ENCODE measurements around the gene GRM7.
A peak's percentile ranks its signal among the peaks of the same experiment; 100 is the strongest.

The GRM7 gene

DNA sequence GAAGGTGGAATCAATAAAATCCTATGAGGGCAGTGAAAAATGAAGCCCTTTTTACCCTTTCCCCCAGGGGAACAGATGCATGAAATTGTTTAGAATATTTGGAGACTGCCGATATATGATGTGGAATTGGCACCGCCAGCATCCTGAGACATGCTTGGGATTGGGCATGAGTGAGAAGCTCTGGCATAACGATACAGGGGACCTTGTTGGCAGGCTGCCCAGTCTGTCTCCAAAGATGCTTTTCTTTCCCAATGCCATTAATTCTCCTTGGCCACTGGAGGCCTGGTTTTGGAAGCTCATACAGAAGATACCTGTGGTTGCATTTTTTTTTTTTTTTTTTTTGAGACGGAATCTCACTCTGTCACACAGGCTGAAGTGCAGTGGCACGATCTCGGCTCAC is 840.1 kb downstream of the GRM7 start:
- no peak for FAIRE-seq
- no peak for DNase-seq (ENCODE audit: low spot score)

DNA sequence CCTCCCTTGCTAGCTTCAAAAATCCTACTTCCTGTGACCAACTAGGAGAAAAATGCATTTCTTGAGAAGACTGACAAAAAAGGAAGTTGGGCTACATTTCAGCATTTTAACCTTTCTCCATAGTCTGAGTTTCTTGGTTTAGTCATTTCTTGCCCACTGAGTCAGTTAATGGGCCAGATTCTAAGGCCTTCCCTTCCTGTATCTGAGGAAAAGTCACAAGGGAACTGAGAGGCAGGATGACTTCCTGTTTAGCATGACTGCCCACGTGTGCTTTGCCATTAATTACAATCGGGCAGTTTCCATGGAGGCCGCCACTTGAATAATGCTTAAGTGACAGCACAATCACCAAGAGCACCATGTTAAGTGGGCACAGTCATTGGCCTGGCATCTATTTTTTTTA is 846.3 kb downstream of the GRM7 start:
- DNase-seq (ENCODE audit: low spot score), result peak; percentile 66
- FAIRE-seq, result peak; percentile 5

DNA sequence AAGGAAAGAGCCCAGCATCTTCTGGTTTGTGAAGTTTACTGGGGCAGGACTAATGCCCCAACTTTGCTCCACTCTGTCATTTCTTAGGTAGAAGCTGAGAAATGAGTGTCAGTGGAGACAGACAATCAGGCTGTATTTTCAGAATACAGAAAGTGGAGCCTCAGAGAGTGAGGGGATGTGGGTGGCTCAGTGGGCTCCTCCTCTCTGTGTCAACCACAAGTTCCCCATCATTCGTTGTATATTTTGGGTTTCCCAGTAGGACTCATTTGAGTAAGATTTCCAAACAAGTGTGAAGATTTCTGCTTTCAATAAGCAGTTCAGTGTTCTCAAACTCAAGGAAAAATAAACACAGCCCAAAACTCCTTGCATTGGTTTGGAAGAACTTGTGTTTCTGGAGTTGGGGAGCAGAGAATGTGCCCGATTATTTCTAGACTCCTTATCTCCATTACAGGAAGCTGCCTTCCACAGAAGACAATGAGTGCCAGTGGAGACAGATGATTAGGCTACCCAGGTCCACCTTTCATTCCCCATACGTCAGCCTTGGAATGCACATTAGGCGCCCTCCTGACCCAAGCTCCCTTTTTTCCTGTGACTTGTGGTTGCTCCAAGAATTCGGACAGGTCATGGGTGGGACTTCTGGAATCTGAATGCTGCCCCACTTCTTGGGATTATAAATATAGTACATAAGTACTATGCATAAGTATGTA is 848.6 kb downstream of the GRM7 start:
- FAIRE-seq (no peak), DNase-seq (ENCODE audit: low spot score) (no peak)

DNA sequence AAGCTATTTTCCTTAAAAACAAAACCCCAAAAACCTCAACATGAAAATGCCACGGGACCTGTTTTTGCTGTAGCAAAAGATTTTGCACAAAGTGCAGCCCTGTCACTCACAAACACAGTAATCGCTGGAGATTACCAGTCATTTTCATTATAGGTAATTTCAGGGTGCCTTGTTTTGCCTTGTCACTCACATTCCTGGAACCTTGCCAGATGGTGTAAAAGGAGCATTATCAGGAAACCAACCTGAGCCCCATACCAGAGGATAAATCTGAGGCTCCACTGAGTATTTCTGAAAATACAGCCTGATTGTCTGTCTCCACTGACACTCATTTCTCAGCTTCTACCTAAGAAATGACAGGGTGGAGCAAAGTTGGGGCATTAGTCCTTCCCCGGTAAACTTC is 849.4 kb downstream of the GRM7 start:
- DNase-seq (ENCODE audit: low spot score), result no peak
- no peak for FAIRE-seq

DNA sequence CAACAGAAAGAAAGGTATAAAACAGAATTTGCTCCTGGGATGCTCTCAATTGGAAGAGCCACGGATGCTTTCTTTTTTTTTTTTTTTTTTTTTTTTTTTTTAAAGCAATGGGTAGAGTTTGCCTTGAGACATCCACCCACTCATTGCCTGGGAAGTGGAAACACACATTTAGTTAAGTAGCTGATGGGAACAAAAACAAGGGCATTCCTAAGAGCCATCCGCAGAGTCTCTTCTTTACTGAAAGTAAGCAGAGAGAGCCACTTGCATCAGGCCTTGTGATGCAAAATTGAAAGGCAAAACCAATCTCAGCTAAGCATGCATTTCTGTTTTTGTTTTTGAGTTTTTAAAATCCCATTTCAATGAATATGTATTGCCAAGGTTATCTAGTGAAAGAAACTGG is 852.8 kb downstream of the GRM7 start:
- FAIRE-seq, result no peak
- DNase-seq (ENCODE audit: low spot score), result no peak

DNA sequence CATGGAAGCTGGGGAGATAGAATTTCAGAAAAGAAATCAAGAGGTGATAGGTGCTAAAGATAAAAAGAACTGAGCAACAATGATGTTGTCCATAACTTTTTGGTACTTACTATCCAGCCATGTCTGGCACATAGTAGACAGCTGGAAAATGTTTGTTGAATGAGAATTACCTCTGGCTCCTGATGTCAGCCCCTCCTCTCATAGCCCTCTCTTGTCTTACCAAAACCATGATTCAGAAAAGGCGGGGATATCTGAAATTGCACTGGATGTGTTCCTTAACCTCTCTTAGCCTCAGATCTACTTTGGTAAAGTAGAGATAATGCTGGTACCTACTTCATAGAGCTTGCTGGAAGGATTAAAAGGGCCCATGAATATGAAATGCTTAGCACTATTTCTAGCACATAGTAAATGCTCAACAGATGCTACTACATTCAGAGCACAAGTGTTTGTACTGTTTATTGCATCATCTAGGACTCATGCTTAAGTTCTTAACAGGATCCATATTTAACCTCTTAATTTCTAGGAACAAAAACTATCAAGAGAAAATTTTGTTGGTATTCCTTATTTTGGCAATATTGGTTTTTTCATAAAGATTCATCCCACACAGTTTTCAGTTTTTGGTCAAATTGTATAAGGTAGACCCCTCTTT is 859.9 kb downstream of the GRM7 start:
- FAIRE-seq, result no peak
- no peak for DNase-seq (ENCODE audit: low spot score)

DNA sequence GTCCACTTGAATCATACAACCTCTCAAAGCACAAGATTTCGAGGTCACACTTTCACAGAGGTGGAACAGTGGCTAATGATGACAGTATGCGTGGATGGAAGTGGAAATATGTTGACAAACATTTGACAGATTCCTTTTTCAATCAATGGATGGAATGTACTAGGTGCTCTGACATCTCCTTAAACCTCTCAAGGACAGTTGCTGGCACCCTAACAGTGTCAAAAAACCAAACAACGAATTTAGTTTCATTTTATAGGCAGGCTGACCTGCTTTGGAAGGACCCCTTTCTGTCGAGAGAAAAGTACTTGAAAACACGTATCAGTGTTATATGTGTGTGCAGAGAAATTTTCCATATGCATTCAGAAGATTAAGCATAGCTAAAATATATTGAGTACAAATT is 861.0 kb downstream of the GRM7 start:
- no peak for DNase-seq (ENCODE audit: low spot score)

DNA sequence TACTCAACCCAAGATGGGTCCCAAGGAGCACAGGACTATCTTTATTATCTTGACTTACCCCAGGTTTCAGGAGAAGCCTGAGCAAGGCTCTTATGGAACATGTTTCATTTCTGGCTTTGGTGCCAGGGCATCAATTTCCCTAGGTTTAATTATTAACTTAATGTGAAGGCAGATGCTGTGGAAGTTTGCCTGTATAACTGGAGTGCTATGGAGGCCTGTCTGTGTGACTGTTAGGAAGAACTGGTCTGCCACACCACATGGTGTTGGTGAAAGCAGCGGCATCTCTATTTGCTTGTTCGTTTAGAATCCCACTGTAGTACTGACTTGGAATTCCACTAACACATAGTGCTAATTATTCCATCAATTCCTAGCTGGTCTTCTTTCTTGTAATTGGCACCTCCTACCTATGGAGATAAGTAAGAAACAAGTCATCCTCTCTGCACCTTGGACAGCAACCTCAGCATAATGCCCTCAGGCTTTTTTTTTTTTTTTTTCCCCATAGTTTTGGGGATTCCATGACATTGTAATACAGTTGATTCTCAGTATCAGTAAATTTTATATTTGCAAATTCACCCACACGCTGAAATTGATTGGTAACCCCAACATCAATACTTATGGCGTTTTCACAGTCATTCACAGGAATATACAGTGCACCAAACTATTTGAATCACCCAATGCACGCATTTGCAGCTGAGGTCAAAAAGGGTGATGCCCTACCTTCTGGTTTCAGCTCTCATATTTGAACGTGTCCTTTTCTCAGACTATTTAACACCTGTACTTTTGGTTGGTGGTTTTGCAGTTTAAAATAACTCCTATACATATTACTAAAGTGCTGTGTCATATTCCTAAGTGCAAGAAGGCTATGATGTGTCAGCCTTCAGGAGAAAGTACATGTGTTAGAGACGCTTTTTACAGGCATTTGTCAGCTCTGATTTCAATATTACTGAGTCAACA is 867.9 kb downstream of the GRM7 start:
- FAIRE-seq (no peak), DNase-seq (ENCODE audit: low spot score) (no peak)

More for the DNA sequence above, 861.0 kb downstream of the GRM7 start:
- no peak for FAIRE-seq

DNA sequence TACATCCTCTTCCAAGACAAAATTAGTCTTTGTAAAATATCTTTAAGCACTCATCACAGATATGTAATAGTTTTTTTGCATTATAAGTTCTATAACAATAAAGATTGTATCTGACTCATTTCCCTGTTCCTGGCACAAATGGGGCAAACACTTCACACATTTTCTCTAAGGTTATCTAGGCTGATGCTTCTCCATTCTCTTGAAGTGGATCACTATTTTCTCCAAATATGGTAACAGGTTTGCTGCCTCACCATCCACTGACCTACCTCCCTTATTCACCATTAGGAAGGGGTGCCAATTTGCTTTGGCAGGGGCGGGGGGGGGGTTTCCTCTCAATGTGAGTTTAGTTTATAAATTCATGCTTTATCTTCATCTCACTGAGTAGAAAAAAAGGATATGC is 873.0 kb downstream of the GRM7 start:
- no peak for FAIRE-seq
- no peak for DNase-seq (ENCODE audit: low spot score)

DNA sequence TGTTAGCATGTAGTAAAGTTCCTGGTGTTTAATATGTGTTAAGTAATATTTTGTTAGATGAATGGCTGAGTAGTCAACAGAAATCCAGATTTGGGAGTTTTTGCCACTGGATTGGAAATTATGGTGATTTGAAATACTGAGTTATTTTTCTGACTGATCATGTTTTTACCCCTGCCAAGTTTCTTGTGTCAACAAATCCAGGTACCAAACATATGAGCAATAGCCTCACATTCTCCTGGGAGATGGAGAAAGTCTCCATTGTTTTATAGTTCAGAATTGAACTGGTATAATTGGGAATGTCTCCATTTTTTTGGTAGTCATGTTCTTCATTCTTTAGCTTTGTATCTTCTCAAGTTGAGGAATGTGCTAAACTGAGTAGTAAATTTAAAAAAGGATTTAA is 873.5 kb downstream of the GRM7 start:
- FAIRE-seq, result no peak

DNA sequence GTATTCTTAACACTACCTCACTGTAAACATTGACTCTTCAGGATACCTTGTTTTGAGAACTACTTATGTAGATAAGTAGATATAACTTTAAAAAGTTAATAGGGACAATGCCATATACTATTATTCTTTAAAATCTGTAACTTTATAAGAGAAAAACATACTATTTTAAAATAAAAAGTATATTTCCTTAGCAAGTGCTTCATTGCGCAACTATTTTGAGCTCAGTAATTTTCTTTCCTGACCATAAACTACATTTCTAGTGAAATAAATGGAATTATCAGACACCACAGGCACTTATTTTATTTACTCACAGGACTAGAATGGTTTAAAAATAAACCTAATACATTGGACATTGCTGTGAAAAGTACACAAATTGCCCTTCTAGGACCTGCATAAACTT is 876.3 kb downstream of the GRM7 start:
- FAIRE-seq (no peak), DNase-seq (ENCODE audit: low spot score) (no peak)

More for the DNA sequence above, 873.5 kb downstream of the GRM7 start:
- DNase-seq (ENCODE audit: low spot score), result no peak

DNA sequence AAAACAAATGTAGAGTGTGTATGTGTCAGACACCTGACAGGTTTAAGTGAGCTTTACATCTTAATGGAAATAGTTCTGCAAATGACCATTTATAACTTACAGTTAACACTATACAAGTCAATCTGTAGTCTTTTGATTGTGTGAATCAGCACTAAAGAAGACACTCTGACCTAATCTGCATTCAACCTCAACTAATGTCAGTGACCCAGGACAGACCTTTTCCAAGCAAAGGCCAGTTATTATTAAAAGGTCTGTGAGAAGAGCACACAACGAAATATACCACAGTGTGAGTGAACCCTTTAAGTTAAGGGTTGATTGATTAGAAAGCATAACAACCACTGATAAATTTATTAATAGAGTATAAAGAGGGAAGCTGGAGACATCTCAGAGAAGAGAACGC is 878.8 kb downstream of the GRM7 start:
- no peak for FAIRE-seq
- no peak for DNase-seq (ENCODE audit: low spot score)

DNA sequence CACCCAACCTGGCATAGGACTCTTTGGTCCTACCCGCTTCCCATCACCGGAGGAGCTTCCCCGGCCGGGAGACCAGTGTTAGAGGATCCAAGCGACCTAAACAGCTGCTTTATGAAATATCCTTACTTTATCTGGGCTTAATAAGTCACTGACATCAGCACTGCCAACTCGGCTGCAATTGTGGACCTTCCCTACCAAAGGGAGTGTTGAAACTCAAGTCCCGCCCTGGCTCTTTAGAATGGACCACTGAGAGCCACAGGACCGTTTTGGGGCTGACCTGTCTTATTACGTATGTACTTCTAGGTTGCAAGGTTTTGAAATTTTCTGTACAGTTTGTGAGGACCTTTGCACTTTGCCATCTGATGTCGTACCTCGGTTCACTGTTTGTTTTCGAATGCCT is 879.5 kb downstream of the GRM7 start:
- FAIRE-seq (no peak), DNase-seq (ENCODE audit: low spot score) (no peak)

DNA sequence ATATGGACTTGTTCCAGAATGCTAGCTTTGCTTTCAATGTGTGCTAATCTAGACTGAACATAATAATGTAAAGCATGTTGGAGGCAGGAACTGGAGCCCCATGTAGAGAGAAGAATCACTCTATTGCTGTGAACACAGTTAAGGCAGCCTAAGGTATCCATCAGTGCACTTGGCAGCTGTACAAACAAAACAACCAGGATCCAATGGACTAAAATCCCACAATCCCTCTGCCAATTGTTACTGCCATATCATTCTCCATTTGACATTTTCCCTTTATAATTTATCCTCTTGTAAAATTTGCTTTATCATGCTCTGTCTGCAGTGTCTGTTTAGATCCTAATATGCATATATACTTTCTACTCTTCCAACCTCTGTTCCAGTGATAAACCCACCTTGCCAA is 883.9 kb downstream of the GRM7 start:
- no peak for DNase-seq (ENCODE audit: low spot score)
- FAIRE-seq, result no peak

DNA sequence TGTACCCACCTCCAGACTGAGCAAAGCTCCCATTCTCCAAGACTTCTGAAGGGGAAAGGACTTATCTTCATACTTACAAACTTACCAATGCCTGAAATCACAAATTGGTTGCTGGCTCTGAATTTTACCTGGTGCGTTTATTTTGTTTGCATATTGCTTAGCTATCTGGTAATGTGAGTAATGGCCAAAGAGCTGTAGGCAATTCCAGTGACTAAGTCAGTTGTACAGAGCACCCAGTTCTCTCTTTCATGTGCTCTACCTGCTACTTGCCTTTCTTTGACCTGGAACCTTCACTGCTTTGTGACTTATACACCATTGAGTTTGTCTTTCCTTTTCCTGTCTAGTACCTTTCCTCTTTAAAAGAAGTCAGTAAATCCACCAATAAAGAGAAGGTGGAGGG is 884.8 kb downstream of the GRM7 start:
- FAIRE-seq (no peak), DNase-seq (ENCODE audit: low spot score) (no peak)

DNA sequence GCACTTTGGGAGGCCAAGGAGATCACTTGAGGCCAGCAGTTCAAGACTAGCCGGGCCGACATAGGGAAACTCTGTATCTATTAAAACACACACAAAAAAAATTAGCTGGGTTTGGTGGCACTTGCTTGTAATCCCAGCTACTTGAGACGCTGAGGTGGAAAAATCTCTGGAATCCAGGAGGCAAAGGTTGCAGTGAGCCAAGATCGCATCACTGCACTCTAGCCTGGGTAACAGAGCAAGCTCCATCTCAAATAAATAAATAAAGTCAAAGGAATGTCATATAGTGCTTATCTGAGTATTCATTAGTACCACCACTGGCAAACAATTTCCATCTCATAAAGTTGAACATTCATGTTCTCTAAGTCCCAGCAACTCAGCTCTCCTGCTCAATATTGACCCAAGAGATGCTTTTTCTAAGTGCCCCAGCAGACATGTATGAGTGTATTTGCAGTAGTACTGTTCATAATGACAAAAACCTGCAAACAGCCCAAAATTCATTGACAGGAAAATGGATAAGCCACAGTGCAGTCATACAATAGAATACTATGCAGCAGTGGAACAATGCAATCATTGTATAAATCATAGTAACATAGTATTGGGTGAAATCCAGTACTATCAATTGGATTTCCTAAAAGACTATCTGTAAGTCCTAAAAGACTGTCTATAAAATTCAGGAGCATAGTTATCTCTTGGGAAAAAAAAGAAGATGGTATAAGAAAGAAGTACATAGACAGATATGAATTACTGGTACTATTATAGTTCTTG is 889.2 kb downstream of the GRM7 start:
- DNase-seq (ENCODE audit: low spot score) (no peak), FAIRE-seq (no peak)

DNA sequence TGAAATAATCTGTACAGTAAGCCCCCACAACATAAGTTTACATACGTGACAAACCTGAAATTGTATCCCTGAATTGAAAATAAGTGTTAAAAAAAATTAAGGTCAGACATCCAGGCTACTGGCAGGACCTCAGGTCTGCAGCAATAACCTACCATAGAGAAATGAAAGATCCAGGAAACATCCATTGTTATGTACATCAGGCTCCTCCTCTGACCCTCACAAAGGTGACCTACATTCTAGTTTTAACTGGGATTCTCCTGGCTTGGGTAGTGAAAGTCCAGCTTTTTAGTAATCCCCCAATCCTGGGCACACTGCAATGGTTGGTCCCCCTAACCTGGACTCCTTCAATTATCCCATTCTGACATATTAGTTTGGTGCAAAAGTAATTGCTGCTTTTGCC is 891.1 kb downstream of the GRM7 start:
- FAIRE-seq (no peak), DNase-seq (ENCODE audit: low spot score) (no peak)

DNA sequence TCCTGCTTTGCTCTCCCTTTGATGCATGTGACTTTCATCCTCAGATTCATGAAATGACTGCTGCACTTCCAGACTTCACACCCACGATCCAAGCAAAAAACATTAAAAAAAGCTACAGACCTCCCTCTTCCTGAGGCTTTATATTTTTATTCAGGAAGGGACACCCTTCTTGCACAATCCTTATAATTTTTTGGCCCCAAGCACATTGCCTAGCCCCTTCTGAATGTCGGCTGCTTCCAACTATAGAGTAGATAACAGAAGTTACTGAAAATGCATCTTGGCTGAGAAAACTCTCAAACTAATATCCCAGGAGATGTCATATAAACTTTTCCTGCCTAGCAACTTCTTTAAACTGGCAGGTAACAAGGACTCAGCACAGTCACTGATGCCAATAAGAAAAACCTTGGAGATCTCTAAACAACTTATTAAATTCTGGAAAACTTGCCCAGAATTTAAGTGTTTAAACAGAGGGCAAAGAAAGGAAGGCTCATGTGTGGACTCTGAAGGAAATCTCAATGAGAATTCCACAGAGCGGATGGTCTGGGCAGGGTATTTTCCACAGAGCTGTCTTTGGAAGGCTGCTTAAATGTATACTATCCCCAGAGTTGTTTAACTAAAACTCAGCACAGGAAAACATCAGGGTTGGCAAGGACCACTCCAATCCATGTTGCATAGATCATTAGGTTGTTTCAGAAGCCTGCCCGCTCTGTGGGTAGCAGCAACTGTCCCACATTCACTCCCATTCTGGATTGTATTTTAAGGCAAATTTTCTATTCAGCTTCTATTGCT is 893.9 kb downstream of the GRM7 start:
- FAIRE-seq, result no peak
- DNase-seq (ENCODE audit: low spot score), result no peak

DNA sequence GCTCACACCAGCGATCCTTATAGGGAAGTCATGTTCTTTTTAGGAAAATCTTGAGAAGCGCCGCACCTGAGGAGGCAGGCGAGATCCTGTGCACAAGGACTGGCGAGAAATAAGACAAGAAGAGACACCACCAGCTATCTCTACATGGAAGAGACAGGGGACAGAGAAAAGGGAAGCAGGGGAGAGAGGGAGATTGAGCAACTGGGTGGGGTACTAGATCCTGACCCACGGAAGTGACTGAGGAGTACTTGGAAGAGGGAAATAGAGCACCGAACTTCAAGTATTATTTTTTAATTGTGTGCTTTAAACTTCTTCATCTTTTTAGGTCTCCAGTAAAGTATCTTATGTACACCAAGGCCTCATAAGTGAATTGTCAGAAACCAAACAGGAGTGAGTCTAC is 898.7 kb downstream of the GRM7 start:
- FAIRE-seq (no peak), DNase-seq (ENCODE audit: low spot score) (no peak)

DNA sequence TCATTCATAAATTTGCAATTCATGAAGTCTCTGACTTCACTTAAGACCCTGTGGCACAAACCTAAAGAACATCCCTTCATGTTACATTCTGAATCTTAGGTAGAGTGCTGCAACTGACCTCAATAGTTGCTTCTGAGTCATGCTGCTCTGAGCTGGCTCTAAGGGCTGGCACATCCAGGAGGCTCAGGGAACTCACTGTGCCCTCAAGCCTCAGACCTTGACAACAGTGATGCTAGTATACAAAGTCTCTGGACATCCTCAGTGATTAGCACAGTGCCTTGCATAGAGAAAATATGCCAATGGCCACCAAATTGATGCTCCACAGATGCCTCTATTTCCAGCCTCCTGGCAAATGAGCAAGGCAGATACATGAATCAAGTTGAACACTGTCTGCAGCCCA is 899.8 kb downstream of the GRM7 start:
- DNase-seq (ENCODE audit: low spot score) (no peak), FAIRE-seq (no peak)

DNA sequence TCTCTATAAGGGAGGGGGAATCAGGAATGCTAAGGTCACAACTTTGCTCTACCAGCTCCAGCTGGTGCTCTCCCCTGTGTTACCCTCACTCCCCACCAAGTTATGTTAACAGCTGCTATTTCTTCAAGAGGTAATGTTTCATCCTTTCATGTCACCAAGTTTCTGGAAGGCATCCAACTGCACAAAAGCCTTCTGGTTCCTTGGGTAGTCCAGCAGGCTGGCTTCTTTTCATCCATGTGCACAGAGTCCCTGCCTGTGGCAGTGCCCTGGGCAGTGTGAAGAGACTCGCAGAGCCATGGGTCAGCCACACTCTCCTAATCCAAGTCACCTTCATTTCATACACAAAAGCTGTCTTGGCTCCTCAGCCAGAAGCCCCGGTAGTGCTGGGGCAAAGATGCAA is 903.2 kb downstream of the GRM7 start:
- FAIRE-seq (no peak), DNase-seq (ENCODE audit: low spot score) (no peak)

All from RCC 7860 (cell line).